Middle frontal gyrus (tissue), 1 donor: ENCODE measurements around the gene PPP2R2D.
"Not testable (repeated sequence)": the region's sequence is repeated elsewhere in the genome, so short reads cannot be mapped to it uniquely, and the experiment has no call there.

Experiments used
- DNase-seq: peaks from one replicate; pipeline ENCODE4 v3.0.0-alpha.2; 2015; ENCODE audit warnings: low spot score; ENCODE audit errors: extremely low spot score

PPP2R2D gene

DNA sequence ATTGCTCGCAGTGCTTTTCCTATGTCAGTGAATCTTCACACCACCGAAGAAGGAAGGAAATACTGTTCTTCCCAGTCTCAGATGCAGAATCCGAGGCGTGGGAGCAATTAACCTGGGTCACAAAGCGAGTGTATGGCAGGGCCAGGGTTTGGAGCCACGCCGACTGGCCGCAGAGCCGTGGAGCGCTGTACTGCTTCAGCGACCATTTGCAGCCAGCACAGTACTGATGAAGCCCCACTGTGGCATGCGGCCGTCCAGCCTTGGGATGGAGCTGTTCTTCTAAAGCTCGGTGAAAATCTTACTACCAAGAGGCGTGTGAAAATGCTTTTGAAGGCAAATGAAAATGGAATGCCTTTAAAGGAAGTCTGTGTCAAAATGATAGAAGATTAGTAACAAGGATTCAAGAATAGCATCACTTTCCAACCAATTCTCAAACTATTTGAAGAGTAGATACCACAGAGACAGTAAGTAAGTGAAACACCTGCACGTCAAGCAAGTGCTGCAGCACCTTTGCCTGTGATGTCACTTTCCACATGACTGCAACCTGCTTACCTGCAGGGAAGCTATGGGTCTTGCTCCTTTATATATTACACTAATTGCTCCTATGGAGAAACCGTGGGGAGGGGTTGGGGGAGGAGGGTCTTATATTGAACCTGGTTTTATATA, 4.9 kb downstream of the PPP2R2D start:
- DNase-seq, result no peak

DNA sequence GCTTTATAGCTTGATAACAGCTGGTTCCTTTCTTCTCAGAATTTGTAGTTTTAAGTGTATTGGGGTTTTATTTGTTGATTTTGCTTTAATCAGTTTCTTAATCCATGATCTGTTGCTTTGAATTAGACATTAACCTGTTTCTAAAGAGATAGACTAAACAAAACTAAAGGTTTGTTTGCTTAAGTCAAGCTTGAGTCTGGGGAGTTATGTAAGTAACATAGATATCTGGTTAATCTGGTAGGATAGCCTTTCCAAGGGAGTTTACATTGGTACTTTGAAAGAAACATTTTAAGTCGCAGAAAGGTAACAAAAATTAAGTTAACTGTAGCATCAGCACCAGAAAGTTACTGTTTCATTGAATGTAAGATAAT, 5.4 kb downstream of the PPP2R2D start:
- no peak for DNase-seq

DNA sequence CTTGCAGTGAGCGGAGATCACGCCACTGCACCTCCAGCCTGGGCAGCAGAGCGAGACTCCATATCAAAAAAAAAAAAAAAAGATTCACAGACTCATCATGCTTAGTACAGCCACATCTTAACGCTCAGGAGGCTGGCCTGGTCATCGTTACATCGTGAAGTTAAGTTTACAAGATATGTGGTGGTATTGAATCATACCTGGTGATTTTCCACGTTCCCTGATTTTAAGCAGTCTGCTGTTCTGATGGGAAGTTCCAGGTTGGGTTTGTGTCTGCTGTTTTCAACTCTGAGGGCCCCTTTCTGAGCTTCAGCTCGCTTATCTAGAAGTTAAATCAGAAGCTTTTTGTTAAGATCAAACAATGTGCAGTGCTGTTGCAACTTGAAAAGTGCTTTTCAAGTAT, 6.9 kb downstream of the PPP2R2D start:
- DNase-seq, result no peak

DNA sequence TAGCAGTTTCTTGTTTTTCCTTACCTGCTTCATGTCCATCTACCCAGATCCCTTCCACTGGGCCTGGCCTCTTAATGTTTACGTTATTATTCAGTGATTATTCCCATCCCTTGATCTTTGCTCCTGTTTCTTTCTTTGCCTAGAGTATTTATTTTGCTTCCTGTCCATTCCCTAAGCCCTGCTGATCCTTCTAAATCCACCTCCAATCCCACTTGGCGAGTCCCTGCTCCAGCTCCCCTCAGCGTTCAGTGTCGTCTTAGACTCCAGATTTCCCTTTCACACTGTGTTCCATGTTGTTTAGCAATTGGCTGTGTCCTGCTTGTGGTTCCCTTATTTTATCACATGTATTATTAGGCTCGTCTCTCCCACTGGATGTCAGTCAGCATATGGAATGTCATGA, 7.3 kb downstream of the PPP2R2D start:
- no peak for DNase-seq

DNA sequence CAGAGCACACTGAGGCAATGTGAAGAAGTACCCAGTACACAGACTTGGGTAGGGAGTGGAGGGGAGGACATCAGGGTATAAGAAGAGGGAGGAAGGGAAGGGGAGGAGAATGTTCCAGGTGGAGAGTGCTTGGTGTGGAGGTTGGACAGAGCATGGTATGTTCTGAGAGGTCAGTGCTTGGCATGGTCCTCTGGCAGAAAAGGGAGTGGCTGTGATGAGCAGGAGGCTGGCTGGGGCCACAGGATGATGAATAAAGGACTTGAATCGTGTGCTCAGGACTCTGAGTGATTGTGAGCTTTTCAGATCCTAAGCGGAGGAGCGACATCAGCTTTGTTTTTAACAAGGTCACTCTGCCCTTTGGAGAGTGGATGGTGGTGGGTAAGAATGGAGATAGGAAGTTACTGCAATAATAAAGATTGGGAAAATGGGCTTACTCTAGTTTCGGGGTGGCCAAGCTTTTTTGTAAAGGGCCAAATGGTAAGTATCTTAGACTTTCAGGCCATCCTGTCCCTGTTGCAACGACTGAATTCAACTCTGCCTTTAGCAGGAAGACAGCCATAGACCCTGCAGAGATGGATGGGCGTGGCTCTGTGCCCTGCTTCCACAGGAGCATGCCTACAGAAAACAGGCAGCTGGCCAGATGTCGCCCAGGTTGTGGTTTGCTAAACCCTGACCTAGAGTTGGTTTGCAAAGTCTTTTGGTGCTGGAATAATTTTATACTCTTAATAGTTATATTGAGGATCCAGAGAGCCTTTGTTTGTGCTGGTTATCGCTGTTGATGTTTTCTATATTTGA, 8.4 kb downstream of the PPP2R2D start:
- DNase-seq, result no peak

DNA sequence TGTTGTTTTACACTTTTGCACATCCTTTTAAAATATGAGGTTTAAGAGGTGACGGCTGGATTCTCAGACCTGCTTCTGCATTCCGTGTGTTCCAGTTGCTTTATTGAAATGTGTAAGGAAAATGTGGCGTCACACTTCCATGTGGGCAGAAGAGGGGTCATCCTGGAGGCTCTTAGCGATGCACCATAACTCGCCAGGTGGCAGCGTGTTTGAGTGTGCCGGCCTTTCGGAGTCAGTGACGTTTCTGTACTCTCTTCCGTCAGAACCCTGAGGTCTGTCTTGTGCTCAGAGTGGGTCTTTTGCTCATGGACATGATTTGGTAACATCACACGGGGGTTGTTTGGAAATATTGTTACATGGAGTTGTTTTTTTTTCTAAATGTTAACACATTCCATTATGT, 9.1 kb downstream of the PPP2R2D start:
- no peak for DNase-seq

DNA sequence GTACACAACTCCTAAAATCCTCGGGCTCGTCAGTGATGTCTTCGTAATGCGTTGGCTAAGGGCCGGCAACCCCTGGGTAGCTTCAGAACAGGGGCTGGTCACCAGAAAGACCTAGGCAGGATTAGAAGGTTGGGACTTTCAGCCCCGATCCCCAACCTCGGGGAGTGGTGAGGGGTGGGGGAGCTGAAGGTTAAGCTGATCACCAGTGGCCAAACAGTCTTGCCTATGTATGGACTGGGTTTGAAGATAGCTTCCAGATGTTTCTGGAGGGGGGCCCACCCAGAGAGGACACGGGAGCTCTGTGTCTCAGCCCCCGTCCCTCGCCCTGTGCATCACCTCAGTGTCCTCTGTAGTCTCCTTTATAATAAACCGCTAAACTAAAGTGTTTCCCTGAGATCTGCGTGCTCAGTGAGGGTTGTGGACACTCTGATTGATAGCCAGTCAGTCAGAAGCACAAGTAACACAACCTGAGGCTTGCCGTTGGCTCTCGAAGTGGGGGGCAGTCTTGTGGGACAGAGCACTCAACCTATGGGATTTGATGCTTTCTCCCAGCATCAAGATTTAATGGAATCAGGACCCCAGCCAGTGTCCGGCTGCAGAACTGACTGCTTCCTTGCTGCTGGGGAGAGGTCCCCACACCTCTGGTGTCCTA, 10.0 kb downstream of the PPP2R2D start:
- DNase-seq, result no peak

DNA sequence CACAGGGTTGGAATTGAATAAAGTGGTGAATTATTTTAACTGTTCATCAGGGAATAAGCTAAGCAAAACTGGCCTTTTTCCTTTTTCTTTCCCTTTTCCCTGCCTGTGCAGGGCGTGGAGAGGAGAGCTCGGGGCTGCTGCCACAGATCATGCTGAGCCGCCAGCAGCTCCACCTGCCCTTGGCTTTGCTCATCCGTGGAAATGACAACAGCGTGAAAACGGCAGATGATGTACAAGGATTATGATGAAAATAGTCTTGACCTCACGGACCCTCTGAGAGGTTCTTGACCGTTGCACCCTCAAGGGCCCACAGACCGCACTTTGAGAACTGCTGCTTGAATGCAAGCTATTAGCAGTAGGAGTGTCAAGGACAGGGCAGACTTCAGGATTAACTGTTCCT, 10.6 kb downstream of the PPP2R2D start:
- no peak for DNase-seq

DNA sequence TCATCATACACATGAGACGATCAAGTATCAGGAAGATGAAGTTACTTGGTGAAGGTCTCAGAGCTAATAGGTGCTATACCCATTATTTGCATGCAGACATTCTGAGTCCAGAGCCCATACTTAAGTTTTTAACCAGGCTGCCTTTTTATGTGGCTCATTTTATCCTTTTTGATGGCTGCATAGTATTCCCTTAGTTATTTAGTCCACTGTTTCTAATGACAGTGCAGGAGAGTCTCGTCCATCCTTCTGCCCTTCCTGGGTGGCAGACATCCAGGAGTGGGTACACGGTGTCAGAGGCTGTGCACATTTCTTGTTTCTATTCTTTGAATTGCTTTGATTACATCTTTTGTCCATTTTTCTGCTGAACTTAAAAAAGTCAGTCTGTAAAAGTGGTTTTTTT, 11.8 kb downstream of the PPP2R2D start:
- no peak for DNase-seq

DNA sequence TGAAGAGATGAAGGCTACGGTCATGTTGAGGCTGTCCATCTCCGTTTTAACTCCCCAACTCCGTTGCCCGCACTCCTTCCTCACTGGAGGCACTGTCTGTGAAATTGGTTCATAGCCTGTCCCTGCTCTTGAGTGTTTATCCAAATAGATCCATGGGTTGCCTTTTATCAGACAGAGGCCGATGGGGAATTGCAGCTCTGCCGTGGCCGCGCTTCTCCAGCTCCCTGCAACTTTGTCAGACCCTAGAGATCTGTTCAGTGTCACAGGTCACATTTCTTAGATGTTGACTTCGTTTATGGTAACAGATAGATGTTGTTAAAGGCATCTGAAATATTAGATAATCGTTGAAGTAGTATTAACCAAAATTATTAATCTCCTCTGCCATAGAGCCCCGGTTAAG, 14.7 kb downstream of the PPP2R2D start:
- DNase-seq, result no peak

DNA sequence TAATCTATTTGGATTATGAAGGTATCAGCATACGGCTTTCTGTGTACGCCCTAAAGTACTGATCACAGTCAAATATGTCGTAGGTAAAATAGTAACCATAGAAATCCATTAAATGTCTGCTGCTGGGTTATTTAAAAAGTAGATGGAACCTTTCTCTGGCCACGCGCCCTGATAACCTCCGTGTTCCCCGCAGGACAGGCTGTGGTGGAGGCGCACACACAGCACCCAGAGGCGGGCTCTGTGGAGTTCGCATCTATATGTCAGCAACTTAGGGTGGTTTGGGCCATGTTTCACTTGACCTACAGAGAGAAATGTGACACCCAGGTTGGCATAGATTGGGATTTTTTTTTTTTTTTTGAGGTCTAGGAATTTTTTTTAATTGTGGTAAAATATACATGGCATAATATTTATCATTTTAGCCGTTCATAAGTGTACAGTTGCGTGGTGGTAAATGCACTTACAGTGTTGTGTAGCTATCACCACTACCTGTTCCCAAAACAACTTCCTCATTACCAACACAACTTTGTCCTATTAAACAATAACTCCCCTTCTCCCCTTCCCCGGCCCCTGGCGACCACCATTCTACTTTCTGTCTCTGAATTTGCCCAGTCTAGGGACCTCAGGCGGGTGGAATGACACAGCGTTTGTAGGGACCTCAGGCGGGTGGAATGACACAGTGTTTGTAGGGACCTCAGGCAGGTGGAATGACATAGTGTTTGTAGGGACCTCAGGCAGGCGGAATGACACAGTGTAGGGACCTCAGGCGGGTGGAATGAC, 15.4 kb downstream of the PPP2R2D start:
- no peak for DNase-seq

DNA sequence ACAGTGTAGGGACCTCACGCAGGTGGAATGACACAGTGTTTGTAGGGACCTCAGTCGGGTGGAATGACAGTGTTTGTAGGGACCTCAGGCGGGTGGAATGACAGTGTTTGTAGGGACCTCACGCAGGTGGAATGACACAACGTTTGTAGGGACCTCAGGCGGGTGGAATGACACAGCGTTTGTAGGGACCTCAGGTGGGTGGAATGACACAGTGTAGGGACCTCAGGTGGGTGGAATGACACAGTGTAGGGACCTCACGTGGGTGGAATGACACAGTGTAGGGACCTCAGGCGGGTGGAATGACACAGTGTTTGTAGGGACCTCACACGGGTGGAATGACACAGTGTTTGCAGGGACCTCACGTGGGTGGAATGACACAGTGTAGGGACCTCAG, 16.0 kb downstream of the PPP2R2D start:
- DNase-seq, result not testable (repeated sequence)

DNA sequence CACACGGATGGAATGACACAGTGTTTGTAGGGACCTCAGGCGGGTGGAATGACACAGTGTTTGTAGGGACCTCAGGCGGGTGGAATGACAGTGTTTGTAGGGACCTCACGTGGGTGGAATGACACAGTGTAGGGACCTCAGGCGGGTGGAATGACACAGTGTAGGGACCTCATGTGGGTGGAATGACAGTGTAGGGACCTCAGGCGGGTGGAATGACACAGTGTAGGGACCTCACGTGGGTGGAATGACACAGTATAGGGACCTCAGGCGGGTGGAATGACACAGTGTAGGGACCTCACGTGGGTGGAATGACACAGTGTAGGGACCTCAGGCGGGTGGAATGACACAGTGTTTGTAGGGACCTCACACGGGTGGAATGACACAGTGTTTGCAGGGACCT, 16.7 kb downstream of the PPP2R2D start:
- not testable (repeated sequence) for DNase-seq

DNA sequence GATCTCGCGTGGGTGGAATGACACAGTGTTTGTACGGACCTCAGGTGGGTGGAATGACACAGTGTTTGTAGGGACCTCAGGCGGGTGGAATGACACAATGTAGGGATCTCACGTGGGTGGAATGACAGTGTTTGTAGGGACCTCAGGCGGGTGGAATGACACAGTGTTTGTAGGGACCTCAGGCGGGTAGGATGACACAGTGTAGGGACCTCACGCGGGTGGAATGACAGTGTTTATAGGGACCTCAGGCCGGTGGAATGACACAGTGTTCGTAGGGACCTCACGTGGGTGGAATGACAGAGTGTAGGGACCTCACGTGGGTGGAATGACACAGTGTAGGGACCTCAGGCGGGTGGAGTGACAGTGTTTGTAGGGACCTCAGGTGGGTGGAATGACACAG, 18.7 kb downstream of the PPP2R2D start:
- DNase-seq, result not testable (repeated sequence)

DNA sequence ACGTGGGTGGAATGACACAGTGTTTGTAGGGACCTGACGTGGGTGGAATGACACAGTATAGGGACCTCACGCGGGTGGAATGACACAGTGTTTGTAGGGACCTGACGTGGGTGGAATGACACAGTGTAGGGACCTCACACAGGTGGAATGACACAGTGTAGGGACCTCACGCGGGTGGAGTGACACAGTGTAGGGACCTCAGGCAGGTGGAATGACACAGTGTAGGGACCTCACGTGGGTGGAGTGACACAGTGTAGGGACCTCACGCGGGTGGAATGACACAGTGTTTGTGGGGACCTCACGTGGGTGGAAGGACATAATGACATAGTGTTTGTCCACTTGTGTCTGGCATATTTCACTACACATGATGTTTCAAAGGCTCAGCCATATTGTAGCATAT, 19.3 kb downstream of the PPP2R2D start:
- DNase-seq, result no peak

DNA sequence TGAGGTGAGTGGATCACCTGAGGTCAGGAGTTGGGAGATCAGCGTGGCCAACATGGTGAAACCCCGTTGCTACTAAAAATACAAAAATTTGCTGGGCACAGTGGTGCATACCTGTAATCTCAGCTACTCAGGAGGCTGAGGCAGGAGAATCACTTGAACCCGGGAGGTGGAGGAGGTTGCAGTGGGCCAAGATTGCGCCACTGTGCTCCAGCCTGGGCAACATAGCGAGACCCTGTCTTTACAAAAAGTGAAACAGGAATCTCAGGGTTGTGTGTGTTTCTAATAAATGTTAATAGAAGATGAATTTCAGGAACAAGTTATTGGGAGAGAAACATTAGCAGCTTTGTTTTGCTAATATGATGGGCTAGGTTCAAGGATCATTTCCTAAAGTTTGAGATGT, 19.9 kb downstream of the PPP2R2D start:
- DNase-seq, result no peak

DNA sequence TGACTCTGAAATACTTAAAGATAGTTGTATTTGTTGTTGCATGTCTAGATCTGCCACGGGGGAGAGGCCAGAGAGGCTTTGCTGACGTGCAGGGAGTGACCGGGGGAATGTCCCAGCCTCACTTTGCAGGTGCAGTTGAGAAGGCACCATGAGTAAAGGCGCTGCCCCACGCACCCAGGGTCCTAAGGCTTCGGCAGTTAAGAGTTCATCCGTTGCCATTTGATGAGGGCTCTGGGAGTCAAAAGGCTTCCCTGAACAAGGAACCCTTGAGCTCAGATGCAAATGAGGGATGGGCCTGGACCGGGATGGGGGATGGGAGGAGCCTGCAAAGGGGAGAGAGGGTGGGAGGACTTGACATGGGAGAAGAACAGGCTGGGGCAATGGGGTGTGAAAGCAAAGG, 20.4 kb downstream of the PPP2R2D start:
- no peak for DNase-seq

DNA sequence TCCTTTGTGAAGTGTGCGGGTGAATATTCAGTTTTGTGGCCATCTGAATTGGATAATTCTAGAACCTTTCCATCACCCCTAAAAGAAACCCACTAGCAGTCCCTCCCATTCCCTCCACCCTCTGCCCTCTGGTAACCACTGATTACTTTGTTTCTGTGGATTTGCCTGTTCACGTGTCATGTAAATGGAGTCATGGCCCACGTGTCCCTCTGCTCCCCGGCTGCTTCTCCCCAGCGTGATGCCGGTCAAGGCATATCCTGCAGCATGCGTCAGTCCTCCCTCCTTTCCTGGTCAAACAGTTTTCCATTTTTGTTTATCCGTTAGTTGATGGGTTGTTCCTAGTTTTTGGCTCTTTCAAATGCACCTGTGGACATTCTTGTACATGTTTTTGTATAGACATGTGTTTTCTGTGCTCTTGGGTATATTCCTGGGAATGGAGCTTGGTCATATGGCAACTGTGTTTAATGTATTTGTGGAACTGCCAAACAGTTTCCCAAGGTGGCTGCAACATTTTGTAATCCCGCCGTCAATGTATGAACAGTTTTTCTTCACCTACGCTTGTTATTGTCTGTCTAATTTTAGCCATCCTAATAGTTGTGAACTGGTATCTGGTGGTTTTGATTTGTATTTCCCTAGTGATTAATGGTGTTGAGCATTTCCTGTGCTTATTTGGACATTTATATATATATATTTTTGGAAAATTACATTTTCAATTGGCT, 22.4 kb downstream of the PPP2R2D start:
- DNase-seq, result no peak

DNA sequence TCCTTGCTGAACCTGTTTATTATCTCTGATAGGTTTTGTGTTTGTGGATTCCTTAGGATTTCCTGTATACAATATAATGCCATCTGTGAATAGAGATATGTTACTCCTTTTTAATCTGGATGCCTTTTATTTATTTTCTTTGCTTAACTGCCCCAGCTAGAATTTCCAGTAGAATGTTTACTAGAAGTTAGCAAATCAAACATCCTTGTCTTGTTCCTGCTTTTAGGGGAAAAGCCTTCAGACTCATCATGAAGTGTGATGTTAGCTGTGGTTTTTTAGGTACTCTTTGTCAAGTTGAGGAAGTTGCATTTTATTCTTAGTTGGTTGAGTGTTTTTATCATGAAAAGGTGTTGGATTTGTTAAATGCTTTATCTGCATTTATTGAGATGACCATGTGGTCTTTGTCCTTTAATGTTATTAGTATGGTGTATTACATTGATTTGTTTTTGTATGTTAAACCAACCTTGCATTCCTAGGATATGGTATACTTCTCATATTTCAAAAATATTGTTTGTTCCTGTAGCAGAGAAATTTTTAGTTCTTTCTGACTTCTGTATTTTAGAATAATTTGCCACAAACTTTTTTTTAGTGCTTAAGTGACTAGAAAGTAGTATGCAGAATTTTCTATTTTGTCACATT, 24.3 kb downstream of the PPP2R2D start:
- no peak for DNase-seq

DNA sequence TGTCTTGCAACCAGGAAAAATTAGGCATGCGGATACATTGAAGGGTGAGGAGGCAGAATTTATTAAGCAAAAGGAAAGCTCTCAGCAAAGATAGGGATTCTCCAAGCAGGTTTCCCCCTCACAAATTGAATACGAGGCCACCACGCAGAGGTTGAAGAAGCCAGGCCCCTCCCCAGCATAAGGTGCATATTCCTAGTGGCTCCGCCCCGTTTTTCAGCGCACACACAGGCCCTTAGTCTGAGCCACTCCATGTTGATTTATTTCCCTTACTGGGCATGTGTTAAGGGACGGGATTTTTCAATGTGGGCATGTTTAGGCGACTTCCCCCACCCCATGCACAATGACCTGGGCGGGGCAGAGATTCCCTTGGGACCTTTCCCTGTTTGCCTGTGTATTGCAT, 24.9 kb downstream of the PPP2R2D start:
- DNase-seq, result no peak

DNA sequence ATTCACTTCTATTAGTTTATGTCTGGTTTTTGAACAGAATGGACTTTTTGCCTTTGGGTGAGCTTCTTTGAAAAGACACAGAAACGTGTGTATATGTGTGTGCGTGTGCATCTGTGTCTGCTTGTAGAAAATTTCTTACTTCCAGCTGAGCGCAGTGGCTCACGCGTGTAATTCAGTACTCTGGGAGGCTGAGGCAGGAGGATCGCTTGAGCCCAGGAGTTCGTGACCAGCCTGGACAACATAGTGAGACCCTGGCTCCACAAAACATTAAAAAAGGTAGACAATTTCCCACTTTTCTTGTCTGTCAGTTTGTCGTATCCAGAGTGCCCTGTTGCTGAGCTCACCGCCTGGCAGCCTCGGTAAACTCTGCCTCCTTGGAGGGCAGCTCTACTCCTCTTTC, 25.4 kb downstream of the PPP2R2D start:
- no peak for DNase-seq
